ENCODE data around the gene GRB2. TPM values are rescaled to one million over a fixed set of nuclear protein-coding genes. Genes with fewer than 3 reads are reported as not detected.

The GRB2 gene
- total RNA-seq, 1 donor from 2014 or later: 181 TPM

DNA sequence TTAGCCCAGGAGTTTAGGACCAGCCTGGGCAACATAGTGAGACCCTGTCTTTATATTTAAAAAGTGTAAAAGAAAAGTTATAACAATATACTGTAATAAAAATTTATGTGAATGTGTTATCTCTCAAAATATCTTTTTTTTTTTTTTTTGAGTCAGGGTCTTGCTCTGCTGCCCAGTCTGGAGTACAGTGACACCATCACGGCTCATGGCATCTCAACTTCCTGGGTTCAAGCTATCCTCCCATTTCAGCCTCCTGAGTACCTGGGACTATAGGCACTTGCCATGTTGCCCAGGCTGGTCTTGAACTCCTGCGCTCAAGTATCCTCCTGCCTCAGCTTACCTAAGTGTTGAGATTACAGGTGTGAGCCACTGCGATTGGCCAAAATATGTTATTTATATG is 70.8 kb downstream of the GRB2 start:
- Histone ChIP-seq H3K4me3 (no peak overlapping the region), H3K27ac (no peak overlapping the region), H3K36me3 (peaks cover 21% of the 10 kb centered on the region), H3K4me1 (peaks cover 21% of the 10 kb centered on the region), H3K9me3 (no peaks in the 10 kb centered on the region), H3K27me3 (ENCODE audit: low read depth) (no peaks in the 10 kb centered on the region)
- ATAC-seq (no peak), DNase-seq (no peak)
- TF ChIP-seq, protein P1, sequence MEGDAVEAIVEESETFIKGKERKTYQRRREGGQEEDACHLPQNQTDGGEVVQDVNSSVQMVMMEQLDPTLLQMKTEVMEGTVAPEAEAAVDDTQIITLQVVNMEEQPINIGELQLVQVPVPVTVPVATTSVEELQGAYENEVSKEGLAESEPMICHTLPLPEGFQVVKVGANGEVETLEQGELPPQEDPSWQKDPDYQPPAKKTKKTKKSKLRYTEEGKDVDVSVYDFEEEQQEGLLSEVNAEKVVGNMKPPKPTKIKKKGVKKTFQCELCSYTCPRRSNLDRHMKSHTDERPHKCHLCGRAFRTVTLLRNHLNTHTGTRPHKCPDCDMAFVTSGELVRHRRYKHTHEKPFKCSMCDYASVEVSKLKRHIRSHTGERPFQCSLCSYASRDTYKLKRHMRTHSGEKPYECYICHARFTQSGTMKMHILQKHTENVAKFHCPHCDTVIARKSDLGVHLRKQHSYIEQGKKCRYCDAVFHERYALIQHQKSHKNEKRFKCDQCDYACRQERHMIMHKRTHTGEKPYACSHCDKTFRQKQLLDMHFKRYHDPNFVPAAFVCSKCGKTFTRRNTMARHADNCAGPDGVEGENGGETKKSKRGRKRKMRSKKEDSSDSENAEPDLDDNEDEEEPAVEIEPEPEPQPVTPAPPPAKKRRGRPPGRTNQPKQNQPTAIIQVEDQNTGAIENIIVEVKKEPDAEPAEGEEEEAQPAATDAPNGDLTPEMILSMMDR (IDR thresholded peaks at IDR 0.05): no peak
- intact Hi-C loops (cut with DNase I): no loop called here

DNA sequence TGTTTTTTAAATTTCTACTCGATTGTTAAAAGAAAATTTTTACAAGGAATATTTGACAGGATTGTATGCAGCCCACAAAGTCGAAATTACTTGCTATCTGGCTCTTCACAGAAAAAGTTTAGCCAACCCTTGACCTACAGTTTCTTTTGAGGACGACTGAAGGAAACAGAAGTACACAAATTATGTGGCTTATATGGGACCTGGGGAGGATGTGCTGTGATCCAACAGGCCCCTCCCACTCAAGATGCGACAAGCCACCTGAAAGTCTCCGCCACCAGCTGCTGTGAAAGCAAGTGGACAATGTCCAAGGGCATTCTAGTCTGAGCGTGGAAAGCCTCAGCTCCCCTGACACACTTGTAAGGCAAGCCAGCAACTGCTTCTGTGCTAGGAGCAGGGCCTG is 73.8 kb downstream of the GRB2 start:
- Histone ChIP-seq H3K36me3 (peaks cover 21% of the 10 kb centered on the region), H3K27me3 (ENCODE audit: low read depth) (no peaks in the 10 kb centered on the region), H3K4me1 (peaks cover 9% of the 10 kb centered on the region), H3K9me3 (no peaks in the 10 kb centered on the region), H3K27ac (no peak overlapping the region), H3K4me3 (no peak overlapping the region)
- ATAC-seq (no peak), DNase-seq (no peak)
- intact Hi-C loops (cut with DNase I): no loop called here
- TF ChIP-seq, protein P1 (IDR thresholded peaks at IDR 0.05): no peak

DNA sequence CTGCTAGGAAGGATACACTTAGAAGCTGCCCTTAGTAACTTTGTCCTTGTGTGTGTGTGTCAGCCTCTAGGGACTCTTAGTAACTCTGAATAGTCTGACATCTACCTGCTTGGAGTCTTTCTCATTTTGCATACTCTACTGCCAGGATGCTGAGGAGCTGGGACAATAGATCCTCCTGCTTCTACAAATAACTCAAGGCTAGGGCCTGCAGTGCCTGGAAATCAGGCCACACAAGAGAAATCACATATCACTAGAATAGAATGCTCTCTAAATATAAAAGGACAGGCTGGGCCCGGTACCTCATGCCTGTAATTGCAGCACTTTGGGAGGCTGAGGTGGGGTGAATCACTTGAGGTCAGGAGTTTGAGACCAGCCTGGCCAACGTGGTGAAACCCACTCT is 77.7 kb downstream of the GRB2 start:
- H3K27ac ChIP-seq: no peak overlapping the region
- no peaks in the 10 kb centered on the region for H3K27me3 ChIP-seq (ENCODE audit: low read depth)
- DNase-seq: no peak
- H3K4me1 ChIP-seq: peaks cover 42% of the 10 kb centered on the region
- peaks cover 46% of the 10 kb centered on the region for H3K36me3 ChIP-seq
- no peaks in the 10 kb centered on the region for H3K9me3 ChIP-seq
- H3K4me3 ChIP-seq: no peak overlapping the region
- TF ChIP-seq, protein P1 (IDR thresholded peaks at IDR 0.05): no peak
- intact Hi-C loops (cut with DNase I): loop anchor here (10.0 kb wide), 1 partner anchor 77 kb away; the partner anchor contains the start of gene GRB2
- ATAC-seq: no peak

DNA sequence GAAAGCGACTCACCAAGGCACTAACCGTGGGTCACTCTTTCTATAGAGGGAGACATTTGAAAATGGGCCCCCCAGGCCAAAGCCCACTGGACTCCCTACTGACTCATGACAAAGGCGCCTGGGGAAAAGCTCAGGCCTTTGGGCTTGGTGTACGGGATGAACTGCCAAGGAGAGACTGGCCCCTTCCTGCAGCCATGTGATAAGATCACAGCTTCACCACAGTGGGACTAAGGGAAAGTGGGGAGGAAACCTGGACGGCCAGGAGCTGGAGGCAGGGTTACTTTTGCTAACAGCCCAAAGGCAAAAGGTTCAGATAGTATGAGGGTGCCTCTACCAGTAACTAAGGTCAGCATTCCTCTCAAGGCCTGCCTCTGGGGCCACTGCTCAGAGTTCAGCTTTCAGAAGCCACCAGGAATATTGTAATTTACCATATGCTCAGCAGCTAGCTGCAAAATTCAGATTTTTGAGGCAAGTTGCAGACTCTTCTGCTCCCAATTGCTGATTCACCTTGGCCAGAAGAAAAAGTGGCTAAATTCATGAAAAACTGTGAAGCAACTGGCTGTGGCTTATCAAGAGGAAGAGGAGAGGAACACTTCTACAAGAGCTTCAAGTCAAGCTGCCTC is 79.1 kb downstream of the GRB2 start:
- TF ChIP-seq, protein P1 (IDR thresholded peaks at IDR 0.05): no peak
- Histone ChIP-seq H3K27me3 (ENCODE audit: low read depth) (no peaks in the 10 kb centered on the region), H3K4me1 (peaks cover 42% of the 10 kb centered on the region), H3K4me3 (no peak overlapping the region), H3K36me3 (peaks cover 47% of the 10 kb centered on the region), H3K9me3 (no peaks in the 10 kb centered on the region), H3K27ac (peak overlapping the region; percentile 53)
- intact Hi-C loops (cut with DNase I): loop anchor here (10.0 kb wide), 1 partner anchor 78 kb away; the partner anchor contains the start of gene GRB2
- no peak for DNase-seq
- ATAC-seq: no peak

DNA sequence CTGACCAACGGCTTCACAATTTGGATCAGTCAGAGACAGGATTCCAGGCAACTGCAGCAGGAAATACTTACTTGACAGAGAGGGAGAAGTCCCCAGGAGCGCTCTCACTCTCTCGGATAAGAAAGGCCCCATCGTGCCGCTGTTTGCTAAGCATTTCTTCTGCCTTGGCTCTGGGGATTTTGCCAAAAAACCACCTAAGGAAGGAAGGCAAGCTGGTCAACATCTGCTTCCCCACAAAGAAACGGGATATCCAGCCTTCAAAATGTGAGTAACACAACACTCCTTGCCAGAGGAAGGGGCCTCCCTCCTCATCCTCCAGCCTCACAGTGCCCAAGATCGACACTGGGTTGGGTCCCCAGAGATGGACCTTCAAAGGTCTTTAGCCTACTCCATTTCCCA is 79.7 kb downstream of the GRB2 start:
- H3K27ac ChIP-seq: peak overlapping the region; percentile 53
- ATAC-seq: no peak
- TF ChIP-seq, protein P1 (IDR thresholded peaks at IDR 0.05): no peak
- H3K36me3 ChIP-seq: peaks cover 47% of the 10 kb centered on the region
- H3K27me3 ChIP-seq (ENCODE audit: low read depth): no peaks in the 10 kb centered on the region
- H3K9me3 ChIP-seq: no peaks in the 10 kb centered on the region
- no peak overlapping the region for H3K4me3 ChIP-seq
- DNase-seq: no peak
- intact Hi-C loops (cut with DNase I): loop anchor here (10.0 kb wide), 1 partner anchor 79 kb away; the partner anchor contains the start of gene GRB2
- peaks cover 42% of the 10 kb centered on the region for H3K4me1 ChIP-seq
